HG03354 (cell line): ENCODE measurements around the gene TAL1.
"Not testable (repeated sequence)": the region's sequence is repeated elsewhere in the genome, so short reads cannot be mapped to it uniquely, and the experiment has no call there.

Source experiments
- ATAC-seq: cut with Tn5 transposase; IDR thresholded peaks from one replicate; pipeline ENCODE4 v1.9.1; 2021; ENCODE audit warnings: mild to moderate bottlenecking; ENCODE audit not compliant: unreplicated experiment, poor library complexity, severe bottlenecking

Gene TAL1

DNA sequence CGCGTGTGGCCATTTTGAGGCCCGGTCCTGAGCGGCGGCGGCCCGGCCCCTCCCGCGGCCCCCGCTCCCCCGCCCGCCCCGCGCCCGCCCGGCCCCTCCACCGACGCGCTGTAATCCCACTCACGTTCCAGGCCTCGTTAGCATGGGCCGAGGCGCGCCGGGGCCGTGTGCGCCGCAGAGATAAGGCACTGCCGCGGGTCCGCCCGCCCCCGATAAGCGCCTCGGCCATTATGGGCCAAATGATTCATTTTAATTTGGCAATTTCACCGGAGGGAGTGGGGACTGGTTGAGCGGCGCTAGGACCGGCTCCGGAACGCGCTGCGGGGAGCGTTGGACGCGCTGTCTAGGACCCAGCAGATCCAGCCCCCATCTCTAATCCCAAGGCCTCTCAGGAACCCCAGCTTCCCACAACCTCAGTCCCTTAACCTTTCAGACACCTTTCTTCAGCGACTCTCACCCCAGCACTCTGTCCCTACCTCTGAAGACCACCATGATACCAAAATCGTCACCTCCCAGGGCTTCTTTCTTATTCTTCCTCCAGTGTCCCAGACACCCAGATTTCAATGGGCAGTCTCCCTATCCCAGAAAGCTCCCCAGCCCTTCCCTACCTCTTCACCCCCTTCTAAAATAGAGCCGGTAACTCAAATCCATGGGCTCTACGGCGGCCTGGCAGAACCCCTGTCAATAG, at the start of gene TAL1:
Gene TAL1 (minus strand): TSS at position 39 of the 688 bp plus-strand sequence. CDS start 6,337 bp downstream, outside the sequence.
- no peak for ATAC-seq

DNA sequence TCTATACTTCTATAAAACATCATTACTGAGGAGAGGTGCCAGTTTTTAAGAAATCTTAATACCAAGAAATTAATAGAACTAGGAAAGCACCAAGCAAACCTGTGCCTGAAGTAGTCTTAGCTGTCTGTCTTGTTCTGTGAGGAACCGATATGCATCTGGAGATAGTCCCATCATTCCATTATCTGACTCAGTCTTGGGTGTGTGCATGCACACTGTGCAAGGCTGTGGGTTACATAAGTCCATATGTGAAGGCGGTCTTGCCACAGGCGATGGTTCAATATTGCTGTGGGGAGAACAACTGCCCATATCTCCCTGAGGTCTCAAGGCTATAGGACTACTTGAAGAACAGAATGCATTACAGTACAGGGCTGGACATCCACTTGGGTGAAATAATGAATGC, 48.1 kb upstream of the TAL1 start:
- no peak for ATAC-seq

DNA sequence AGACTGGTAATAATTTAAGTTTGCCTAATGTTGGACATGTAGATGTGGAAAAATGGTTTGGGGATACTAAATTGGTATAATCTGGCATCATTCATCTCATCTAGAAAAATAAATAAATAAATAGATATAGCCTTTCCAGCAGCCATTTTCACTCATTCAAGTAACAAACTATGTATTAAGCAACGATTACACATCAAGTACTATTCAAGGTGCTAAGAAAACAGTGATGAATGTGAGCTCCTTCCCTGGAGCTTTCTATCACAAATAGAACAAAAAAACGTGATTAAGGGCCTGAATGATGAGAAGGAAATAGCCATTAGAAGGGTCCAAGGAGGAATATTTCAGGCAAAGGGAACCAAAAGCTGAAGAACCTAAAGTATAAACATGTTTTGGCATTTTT, 44.8 kb upstream of the TAL1 start:
- no peak for ATAC-seq

DNA sequence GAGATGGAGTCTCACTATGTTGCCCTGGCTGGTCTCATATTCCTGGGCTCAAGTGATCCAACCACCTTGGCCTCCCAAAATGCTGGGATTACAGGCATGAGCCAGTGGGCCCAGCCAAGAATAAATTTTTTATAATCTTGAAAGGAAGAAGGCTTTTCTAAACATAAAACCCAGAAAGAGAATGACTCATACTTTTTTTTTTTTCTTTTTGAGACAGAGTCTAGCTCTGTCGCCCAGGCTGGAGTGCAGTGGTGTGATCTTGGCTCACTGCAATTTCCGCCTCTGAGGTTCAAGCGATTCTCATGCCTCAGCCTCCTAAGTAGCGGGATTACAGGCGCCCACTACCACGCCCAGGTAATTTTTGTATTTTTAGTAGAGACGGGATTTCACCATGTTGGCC, 43.8 kb upstream of the TAL1 start:
- not testable (repeated sequence) for ATAC-seq

DNA sequence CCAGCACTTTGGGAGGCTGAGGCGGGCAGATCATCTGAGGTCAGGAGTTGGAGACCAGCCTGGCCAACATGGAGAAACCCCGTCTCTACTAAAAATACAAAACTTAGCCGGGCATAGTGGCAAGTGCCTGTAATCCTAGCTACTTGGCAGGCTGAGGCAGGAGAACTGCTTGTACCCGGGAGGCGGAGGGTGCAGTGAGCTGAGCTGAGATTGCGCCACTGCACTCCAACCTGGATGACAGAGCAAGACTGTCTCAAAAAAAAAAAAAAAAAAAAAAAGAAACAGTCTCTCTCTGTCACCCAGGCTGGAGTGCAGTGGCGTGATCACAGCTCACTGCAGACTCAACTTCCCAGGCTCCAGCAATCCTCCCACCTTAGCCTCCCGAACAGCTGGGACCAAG, 33.5 kb upstream of the TAL1 start:
- ATAC-seq, result not testable (repeated sequence)

DNA sequence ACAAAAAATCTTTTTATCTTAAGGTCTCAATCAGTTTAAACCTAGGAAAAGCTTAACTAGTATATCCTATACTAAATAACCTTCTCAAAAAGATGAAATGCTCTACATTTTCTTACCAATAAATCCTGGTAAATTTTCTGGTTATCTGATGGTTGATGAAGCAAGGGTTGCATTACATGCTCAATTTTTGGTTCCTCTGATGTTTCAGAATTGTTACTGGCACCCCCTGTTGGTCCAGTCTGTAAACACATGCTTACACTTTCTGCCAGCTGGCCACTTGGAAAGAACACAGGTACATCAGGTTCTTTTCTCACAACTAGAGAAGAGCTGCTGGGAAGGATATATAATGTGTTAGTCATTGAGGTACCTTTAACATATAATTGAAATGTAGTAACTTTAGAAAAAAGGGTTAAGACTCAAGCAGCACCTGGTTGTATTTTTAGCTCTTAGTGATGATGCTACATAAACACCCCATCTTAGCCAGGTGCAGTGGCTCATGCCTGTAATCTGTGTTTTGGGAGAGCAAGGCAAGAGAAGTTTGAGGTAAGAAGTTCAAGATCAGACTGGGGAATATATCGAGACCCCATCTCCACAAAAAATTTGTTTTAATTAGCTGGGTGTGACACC, 30.9 kb upstream of the TAL1 start:
- peak; percentile 79 for ATAC-seq

- no peak for ATAC-seq
These were observed 25.2 kb upstream of the TAL1 start for GRCh38 chr1:47257224-47257623.

DNA sequence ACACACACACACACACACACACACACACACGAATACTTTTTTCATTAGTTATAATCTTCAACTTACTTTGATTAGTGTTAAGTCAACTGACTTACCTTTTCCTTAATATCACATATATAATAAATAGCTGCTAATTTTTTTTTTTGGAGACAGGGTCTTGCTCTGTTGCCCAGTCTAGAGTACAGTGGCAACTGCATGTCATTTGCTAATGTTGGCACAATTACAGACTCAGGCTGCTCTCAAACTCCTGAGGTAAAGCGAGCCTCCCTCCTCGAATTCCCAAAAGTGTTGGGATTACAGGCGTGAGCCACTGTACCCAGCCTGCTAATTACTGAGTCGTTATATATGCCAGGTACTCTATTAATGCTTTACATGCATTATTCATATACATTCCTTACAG, 20.8 kb upstream of the TAL1 start:
- no peak for ATAC-seq

DNA sequence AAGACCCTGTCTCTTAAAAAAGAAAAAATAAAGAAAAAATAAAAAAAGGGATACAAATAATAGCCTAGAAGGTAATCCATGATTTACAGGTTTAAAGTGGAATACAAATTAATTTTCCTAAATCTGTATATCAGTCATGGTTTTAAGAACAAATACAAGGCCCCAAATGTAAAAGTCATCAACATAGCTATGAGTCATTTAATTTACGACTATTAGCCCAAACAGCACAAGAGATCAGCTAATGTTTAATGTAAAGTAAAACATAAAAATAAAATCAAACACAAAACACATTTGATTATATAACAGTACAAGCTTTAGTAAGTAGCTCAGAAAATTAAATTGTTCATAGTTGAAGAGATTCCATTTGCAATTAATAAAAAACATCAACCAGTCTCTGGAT, 20.3 kb upstream of the TAL1 start:
- ATAC-seq, result no peak

- no peak for ATAC-seq
These were observed 17.7 kb upstream of the TAL1 start for GRCh38 chr1:47249755-47250154.

DNA sequence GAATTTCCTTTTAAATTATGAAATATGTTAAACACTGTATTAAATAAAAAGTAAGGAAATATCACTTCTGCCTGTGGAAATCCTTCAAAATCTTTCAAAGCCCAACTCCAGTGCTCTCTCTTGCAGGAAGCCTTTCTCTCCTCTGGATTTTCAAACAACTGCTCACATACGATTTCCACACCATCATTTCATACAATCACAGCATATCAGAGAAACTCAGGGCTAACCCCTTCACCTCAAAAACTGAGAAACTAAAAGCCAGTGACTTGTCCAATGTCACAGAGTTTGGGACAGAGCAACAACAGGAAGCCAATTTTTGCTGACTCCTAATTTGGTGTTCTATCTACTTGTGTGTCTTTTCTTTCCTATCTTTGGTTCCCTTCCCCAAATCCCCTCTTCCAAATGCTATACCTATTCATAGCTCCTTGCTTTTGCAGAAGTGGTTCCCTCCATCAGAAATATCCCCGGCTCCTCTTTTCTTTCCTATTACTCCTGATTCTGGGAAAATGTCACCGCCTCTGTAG, 12.4 kb upstream of the TAL1 start:
- ATAC-seq, result no peak

DNA sequence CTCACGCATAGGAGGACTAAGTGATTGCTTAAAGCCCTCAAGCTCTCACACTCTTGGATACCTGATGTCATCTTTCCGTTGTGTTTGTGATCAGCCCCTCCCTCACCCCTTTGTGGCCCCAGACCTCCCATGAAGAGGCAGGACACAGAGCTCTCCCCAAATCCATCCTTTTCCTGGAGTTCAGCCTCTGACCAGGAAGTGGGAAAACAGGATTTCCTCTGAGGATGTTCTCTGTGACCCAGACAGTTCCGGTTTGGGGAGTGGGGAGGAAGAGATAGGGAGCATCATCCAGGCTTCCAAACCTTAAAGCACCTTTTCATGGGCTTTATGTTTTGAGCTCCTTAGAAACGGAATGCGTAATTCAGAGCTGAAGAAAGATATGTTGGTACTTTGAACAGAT, 11.9 kb upstream of the TAL1 start:
- no peak for ATAC-seq

GRCh38 chr1:47241114-47242113, 9.4 kb upstream of the TAL1 start:
- ATAC-seq, result no peak

DNA sequence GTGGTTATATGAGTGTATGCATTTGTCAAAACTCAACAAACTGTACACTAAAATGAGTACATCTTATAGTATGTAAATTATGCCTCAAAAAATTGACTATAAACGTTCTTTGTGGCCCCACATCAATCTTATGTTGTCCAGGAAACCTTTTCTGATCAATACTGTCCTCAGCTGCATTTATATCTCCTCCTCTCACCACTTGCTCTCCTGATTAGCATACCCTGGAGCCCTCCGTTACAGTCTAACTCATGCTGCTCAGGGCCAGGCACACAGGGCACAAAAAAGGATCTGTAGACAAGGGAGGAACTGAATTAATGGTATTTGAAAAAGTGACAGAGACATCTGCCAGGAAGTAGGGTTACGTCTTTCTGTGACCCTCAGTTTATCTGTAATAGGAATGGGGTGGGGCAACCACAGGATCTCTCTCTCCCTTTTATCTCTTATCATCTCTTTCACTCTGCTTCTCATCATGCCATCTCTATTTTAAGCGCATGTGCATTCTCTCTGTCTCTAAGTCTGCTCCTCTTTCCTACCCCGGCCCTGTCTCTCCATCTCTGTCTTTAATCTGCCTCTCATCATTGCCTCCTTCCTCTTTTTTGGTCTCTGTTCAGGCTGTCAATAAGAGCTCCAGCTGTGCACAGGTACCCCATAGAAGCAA, 7.0 kb upstream of the TAL1 start:
- ATAC-seq, result no peak

DNA sequence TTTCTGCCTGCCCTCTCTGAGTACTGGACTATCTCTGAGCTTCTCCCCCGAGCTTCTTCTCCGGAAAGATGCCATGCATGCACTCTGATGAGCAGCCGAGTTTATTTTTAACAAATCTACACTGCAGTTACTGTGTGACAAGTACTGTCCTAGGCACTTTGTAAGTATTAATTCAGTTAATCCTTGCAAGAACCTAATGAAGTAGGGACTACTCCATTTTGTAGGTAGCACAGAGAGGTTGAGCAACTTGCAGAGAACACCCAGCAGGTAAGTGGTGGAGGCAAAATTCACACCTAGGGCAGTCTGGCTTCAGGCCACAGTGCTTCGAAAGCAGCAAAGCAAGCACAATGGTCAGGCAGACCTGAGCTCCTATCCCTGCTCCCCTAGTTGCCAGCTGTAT, 3.8 kb upstream of the TAL1 start:
- no peak for ATAC-seq

DNA sequence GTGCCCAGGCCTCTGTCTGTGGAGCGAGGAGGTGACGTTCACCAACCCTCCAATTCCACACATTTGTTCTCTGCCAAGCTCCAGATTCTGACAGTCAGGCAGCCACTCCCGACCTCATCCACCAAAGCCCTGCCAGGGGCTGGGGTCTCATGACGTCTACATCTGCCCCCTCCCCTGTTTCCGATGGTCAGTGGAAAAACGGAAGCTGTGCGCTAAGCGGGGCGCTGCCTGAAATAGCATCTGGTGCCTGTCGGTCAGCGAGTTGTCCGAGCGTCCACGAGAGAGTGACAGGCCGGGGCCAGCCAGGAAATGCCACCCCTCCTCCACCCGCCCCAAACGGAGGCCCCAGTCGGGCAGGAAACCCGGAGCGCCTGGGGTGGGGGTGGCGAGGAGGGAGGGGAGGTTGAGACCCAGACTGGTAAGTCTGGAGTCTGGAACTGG, 3.2 kb upstream of the TAL1 start:
- ATAC-seq, result no peak

GRCh38 chr1:47233186-47233585, 1.2 kb upstream of the TAL1 start:
- ATAC-seq, result no peak

GRCh38 chr1:47231301-47232186, 481 bp downstream of the TAL1 start:
- ATAC-seq, result no peak
